GM18868 (cell line): ENCODE measurements around the gene CCDC69.
A peak's percentile ranks its signal among the peaks of the same experiment; 100 is the strongest.

ENCODE experiments used
- ATAC-seq: cut with Tn5 transposase; IDR thresholded peaks from one replicate; pipeline ENCODE4 v1.9.1; 2021; ENCODE audit warnings: mild to moderate bottlenecking, moderate library complexity; ENCODE audit not compliant: unreplicated experiment

The CCDC69 gene

DNA sequence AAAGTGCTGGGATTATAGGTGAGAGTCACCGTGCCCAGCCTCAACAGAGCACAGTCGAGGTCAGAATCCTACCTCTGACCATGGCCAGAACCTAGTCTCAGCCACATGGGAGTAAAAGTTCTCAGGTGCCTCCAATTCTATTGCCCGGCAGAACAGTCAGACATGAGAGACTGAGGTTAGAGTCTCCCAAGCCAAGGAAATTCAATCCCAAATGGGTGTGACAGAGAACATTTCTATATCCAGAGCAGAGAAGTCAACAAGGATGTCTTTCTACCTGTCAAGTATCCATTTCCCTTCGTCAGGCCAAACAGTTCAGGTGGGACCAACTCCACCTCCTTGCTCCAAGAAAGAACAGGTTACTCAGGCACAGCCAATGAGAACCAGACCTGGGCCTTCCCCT is 76.9 kb downstream of the CCDC69 start:
- no peak for ATAC-seq

DNA sequence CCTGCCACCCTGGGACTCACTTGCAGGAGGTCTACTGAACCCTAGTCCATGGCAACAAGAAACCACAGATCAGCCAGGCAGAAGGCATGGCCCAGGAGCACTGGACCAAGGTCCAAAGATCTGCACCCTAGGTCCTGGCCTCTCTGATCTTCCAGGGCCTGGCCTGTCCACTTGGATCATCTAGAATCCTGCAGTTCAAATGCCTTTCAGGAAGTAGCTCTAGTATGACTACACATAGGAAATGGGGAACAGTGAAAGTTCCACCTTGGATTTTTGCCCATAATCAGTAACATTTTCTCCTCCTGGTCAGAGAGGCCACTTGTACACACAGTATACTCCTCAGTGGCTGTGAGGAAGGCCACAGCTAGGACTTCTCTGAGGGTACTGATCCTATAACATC is 77.8 kb downstream of the CCDC69 start:
- ATAC-seq = no peak

DNA sequence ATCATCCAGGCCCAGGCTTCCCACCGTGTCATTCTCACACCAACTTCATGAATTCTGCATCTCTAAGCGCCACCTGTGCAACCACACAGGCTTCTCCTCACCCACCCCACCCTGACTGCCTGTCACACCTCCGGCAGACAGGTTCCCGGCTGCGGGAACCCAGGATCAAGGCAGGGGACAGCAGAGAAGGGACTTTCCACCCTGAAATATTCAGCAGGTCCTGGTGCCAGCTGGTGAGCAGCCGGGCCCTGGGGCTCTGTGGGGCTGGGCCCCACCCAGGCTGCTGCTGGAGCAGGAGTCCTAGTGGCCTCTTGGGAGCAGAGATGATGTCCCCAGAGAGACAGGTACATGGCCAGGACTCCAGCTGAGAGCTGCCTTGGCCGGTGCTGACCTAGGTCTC is 79.0 kb downstream of the CCDC69 start:
- ATAC-seq = peak; percentile 32

DNA sequence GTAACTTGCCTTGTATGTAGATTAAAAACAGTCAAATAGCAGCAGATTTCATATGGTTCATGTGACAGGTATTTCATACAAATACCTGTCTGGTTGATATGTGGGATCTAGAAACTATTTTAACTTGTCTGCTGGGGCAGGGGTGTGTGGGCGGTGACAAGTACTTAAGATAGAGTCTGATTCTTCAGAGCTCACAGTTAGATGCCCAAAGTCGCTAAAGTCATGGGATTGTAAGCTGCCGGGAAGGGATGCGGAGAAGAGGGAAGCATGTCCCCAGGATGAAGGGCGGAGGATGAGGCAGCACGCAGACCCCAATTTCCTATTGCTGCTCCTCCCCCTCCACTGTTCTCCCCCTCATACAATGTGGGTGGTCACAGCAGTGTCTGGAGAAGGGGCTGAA is 79.6 kb downstream of the CCDC69 start:
- no peak for ATAC-seq

DNA sequence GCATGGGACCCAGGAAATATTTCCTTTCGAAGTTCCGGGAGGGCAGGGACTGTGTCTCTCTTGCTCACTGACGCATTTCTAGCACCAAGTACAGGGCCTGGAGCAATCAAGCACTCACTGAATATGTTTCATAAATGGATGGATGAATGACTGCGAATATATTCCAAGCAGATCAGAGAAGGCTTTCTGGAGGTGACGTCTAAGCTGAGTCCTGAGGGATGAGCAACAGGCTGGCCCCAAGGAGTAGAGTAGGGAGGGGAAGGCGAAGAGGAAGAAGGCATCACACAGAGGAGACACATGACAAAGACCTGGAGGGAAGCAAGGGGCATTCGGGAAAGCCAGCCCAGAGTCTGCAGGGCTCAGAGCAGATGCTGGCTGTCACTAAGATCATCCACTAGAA is 80.2 kb downstream of the CCDC69 start:
- ATAC-seq = no peak

DNA sequence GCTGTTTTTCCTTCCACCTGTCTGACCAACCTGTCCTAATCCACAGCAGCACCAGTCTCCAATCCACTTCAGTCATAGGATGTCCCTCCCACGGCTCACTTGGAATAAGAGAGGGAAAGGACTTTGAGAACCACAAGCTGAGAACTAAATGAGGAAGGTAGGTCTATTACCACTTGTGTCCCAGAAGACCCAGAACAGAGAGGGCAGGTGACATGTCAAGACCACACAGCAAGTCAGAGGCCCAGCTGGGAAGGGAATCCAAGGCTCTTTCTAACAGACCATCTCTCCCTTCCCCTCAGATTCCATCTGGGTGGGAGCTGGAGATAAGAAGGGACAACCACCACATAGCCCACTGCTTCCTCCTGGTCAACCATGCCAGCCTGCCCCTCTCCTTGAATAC is 81.0 kb downstream of the CCDC69 start:
- ATAC-seq = no peak

DNA sequence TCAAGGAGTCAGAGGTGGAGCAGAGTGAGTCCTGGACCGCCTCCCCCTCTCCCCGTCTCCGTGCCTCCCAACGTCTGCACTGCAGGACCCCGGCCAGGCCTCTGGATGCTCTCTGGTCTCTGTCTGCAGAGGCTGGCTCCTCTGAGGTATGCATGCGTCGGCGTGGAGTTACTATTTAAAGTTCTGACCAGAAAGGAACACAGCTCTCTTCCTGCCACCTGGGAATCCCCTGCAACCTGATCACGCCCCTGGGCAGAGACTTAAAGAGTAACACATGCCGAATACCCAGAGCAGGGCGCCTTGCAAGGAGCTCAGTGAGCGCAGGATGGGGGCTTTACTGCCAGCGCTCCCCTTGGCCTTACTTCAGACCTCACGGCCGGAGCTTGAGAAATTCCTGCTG is 82.4 kb downstream of the CCDC69 start:
- ATAC-seq = peak; percentile 92

DNA sequence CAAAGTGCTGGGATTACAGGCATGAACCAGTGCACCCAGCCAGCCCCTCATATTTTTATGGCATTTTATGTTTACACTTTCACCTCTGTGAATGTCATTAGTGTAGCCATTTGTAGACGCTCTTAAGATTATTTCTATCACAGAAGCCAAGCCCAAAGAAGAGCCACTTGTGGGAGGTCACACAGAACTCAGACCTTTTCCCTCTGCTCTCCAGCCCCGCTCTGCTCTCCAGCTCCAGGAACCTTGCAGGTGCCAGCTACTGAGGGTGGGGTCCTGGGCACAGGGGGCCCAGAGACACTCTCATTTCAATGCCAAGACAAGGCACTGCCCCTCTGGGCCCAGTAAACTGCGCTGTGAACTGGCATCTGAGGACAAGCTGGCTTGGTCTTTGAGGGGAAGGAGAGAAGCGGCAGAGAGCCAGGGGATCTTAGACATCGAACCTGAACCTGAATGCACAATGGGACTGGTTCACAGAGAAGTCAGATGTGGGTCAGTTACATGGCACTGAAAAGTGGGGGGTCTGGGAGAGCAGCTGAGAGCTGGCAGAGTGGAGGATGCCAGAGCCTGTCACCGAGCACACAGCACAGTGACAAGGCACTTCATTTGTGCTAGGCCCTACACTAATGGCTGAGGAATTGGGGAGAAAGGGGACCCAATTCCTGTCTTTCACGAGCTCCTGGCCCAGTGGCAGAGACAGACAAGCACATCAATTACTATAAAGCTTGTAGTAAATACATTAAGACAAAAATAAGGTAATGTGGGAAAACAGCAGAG is 83.0 kb downstream of the CCDC69 start:
- ATAC-seq = no peak

DNA sequence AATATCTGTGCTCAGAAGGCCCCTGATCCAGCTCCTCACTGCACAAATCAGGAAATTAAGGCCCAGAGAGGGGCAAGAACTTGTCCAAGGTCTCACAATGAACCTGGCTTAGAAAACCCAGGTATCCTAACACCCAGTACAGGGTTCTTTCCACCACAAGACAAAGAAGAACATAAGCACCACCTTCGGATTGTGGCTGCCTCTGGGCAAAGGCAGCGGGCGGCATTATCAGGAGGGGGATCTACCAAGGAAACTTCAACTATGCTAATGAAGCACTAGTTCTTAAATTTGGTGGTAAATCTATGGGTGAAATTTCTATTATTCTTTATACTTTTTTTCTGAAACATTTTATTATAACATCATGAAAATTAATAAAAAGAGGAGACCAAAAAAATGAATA is 84.2 kb downstream of the CCDC69 start:
- no peak for ATAC-seq

DNA sequence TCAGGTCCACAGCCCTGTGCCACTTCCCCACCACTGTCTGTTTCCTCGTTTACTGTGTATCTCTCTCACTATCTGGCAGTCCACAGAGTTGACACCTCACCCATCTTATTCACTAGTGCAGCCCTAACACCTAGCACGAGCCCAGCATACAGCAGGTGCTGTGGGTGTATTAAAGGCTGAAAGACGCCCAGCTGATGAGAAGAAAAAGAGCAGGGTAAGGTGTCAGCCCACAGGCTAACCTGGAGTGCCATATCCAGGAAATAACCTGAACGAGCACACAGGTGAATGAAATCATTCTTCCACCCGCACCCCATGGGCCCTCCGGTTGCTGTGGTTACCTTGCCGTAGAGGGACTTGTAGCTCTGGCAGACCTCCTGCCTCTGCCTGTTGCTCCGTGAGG is 84.9 kb downstream of the CCDC69 start:
- ATAC-seq = no peak

DNA sequence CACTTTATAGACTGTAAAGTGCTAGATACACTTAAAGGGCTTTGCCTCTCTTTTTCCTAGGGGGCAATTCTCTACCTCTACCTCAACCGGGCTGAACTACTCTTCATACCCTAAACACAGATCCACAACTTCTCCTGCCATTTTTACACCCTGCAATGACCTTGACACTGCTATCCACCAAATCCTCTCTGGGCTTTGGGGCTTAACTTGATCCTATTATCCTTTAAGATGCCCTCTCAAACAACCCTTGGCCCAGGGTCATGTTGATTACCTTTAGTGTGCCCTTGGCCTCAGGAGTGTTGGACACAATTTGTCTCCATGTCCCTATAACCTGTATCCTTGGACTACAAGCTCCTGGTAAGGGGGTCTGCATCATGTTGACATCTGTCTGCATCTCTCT is 85.8 kb downstream of the CCDC69 start:
- ATAC-seq = no peak

DNA sequence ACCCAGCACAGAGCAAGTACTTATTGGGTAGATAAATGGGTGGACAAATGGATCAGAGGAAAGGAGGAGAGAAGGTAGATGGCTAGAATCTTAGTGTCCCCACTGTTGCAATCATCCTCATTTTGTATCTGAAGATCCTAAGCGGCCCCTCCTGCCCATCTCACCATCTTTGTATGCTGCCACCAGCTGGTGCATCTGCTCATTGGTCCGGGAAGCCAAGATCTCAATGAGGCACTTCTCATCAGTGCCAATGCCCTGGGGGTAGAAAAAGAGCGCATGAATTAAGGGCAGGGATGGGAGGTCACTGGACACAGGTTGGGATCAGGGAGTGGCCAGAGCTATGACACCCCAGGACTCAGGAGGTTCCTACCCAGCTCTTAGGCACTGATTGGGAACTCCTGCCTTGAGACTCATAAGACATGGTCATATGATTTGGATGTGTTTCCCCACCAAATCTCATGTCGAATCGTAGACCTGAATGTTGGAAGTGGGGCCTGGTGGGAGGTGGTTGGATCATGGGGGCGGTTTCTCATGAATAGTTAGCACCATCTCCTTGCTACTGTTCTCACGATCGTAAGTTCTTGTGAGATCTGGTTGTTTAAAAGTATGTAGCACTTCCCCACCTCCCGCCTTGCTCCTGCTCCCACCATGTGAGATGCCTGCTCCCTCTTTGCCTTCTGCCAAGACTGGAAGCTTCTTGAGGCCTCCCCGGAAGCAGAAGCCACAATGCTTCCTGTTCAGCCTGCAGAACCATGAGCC is 86.6 kb downstream of the CCDC69 start:
- ATAC-seq = no peak

DNA sequence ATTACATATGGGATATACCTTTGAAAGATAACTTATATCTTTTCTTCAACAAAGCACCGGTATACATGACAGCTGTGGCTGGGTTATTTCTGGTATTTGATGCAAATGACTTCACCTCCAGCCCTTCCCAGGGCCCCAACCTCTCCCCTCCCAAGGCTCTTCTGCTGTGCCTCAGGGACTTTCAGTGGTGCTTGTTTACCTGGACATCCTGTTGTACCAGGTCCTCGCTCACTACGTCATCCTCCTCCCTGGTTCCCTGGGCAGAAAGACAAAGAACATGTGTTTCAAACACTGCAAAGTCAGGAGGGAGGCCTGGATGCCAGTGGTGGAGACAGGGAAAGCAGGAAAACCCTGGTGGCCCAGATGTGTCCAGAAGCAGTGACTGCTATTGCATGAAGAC is 89.7 kb downstream of the CCDC69 start:
- peak; percentile 68 for ATAC-seq

DNA sequence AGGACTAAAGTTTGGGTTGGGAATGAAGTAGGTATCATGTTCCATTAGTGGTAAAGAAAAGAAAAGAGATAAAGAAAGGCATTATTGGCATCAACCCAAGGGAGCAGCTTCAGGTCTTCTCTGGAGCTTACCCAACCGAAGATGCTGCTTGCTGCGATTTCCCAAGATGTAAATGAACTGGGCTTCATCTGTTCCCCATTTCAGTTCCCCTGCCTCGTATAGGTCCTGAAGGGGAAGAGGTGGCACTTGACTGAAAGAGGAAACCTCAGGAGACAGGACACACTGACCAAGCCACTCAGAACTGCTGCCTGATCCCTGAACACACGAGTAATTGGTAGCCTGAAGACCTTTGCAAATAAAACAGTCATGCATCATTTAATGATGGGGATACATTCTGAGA is 90.9 kb downstream of the CCDC69 start:
- no peak for ATAC-seq
